Right renal pelvis (tissue), 4 donors: ENCODE data around the gene SLC25A26. TPM values are rescaled to one million over a fixed set of nuclear protein-coding genes. Genes with fewer than 3 reads are reported as not detected.
"Not testable (repeated sequence)": the region's sequence is repeated elsewhere in the genome, so short reads cannot be mapped to it uniquely, and the experiment has no call there.

Experiments
- DNase-seq, 4 donors: peaks; one replicate each; pipeline ENCODE4 v3.0.0-alpha.2; 2013; ENCODE audit warnings: low read depth in 4 of 4, low spot score in 3 of 4, missing footprints in 1 of 4
- polyA plus RNA-seq, 4 donors: library from polyadenylated mRNA; unstranded; fragments of 120-200 nt; gene quantifications; one replicate each; pipeline ENCODE4 v1.2.1, GENCODE V29; 2013; ENCODE audit not compliant: insufficient read length in 4 of 4

SLC25A26 gene
- polyA plus RNA-seq, 4 donors, result 23.4 to 31.9 (median 26.2) TPM

DNA sequence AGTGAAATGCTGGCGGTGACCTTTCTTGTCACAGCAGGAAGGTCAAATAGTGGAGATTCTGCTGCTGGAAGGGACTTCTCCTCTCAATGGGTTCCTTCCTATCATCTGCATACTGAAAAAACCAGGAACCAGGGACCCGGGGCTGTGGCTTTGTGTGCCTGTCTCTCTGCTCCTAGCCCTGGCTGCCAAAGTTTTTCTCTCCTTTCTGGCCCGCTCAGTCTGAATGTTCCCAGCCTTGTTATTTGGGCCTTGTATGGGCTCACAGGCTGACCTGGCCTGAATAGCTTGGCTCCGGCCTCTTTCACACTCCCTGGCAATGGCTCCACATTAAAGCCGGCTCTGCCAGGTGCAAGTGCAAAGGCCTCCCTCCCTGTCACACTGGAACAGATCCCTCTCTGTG, 185.4 kb downstream of the SLC25A26 start:
- no peak for DNase-seq

DNA sequence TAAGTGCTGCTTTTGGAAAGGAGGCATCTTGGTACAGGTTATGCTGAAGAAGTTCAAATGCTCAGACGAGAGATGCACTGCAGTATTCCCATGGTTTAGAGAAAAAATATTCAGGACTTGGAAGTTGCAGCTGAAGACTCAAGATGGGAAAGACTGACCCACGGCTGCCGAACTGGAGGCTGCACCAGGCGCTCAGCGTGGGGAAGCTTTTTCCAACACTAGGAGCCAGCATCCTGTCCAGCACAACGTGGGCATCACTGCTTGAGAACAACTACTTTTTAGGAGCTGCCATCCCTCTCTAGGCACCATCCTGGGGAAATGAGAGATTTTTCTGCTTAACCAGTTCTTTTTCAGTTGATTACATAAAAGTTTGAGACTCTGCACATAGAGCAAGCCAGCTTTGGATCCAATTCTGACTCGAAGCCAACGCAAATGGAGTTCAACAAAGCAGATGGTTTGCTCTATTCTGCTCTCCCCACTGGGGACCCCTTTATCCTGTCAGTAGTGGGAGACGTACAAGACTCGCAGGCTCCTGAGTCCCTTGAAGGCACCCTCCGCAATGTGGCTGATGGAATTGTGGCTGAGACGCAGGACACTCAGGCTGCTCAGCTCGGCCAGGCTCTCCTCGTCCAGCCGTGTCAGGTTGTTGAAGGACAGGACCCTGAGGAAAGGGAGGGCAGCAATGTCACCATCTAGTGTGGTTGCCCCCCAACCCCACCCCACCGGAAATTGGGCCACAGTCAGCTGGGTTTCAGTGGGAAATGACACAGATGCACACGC, 186.2 kb downstream of the SLC25A26 start:
- DNase-seq, result no peak

DNA sequence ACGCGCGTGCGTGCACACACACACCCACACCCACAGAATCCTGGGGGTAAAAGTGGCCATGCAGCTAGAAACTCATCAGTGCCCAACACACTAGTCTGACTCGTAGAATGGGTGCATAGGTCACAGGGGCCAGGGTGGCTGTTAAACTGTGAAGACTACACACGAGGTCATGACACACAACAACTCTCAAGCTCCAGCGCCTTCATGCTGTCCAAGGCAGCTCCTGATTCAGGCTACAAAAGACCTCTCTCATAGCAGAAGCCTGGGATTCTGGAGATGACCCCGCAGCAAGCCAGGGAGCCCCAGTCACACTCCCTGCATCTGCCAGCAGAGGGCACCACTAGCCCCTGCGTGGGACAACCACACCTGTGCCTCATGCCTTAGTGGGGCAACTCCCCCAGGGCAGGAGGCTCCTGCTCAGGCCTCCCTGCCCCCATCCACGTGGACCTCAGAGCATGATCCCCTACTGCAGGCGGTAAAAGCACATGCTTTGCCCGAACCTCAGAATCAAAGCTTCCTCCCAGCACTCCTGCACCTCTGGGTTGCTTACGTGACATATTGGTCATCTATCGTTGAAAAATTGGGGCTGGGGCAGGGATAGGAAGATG, 186.9 kb downstream of the SLC25A26 start:
- DNase-seq, result no peak

GRCh38 chr3:66409771-66410754, 189.3 kb downstream of the SLC25A26 start:
- no peak for DNase-seq

- DNase-seq, result no peak
Measured at GRCh38 chr3:66410976-66411375, 190.2 kb downstream of the SLC25A26 start.

- no peak for DNase-seq
Measured at GRCh38 chr3:66411474-66411873, 190.7 kb downstream of the SLC25A26 start.

DNA sequence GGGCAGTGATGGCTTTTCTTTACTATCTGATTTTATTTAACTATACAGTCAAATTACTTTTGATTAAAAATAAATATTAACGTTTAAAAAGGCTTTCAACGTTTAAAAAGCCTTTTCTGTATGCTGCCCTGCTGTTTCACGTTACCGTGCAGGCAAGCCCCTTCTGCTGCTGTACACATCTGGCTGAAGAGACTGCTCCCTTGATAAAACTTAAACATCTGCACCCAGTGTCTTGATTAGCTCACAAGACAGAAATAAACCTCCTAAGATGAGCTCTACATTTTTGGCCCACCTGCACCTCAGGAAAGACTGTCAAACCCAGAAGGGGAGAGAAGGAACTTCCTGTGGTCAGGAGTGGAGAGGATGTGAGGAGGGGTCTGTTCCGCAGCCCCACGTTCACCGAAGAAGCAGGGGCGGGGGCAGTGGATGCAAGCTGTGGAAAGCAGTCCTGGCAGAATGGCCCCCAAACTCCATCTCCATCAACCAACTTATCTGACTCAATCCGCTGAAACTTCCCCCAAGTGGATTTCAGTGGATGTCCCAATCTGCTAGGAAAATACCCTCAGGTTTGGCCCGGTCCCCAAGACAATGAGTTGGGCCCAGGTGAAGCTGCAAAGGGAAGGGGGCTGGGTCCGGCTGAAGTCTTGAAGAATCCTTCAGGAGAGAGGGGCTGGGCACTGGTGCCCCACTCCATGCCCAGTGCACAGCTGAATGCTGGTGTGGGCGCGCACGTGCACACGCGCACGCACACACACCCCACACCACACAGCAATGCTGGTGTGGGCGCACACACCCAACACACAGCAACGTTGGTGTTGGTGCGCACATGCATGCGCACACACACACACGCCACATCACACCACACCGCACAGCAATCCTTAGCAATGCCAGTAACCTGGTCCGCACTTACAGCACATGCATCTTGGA, 191.4 kb downstream of the SLC25A26 start:
- DNase-seq, result no peak

- no peak for DNase-seq
Measured at GRCh38 chr3:66413151-66413751, 192.4 kb downstream of the SLC25A26 start.

DNA sequence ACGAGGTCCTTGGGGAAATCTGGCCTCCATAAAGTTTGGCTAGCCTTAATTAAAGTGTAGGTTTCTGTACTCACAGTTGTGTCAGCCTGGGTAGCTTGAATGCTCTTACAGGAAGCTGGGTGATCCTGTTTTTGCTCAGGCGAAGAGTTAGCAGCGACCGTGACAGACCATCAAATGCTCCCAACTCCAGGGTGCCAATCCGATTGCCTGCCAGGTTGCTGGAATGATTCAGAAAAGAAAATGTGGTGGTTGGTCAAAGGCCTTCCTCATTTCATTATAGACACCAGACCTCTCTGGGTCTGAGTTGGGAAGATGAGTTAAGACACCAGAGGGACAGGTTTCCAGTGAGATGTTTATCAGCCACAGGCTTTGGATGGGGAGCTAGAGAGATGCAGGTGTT, 194.0 kb downstream of the SLC25A26 start:
- DNase-seq, result no peak

GRCh38 chr3:66415867-66416428, 195.1 kb downstream of the SLC25A26 start:
- no peak for DNase-seq

GRCh38 chr3:66416556-66417304, 195.9 kb downstream of the SLC25A26 start:
- no peak for DNase-seq

GRCh38 chr3:66418475-66418931, 197.7 kb downstream of the SLC25A26 start:
- DNase-seq, result no peak

DNA sequence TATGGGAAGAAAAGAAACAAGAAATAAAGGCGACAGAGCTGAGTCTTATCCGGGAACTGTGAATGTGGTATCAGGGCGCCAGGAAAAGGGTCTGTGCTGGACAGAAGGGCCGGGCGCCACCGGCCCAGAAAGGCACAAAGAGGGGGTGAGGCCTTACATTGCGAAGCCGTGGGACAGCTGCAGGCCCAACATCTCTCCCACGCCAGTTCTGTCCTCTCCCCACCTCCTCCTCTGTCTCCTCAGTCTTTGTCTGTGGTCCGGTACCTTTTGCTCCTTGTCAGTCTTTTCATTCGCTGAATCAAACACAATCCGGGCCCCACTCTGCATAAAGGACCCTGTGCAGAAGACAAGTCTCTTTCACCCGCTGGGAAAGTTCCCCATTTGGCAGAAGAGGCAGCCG, 198.2 kb downstream of the SLC25A26 start:
- no peak for DNase-seq

DNA sequence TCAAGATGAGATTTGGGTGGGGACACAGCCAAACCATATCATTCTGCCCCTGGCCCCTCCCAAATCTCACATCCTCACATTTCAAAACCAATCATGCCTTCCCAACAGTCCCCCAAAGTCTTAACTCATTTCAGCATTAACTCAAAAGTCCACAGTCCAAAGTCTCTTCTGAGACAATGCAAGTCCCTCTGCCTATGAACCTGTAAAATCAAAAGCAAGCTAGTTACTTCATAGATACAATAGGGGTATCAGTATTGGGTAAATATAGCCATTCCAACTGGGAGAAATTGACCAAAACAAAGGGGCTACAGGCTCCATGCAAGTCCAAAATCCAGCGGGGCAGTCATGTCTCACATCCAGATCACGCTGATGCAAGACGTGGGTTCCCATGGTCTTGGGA, 200.3 kb downstream of the SLC25A26 start:
- DNase-seq, result not testable (repeated sequence)

GRCh38 chr3:66421893-66422292, 201.1 kb downstream of the SLC25A26 start:
- DNase-seq, result not testable (repeated sequence)

DNA sequence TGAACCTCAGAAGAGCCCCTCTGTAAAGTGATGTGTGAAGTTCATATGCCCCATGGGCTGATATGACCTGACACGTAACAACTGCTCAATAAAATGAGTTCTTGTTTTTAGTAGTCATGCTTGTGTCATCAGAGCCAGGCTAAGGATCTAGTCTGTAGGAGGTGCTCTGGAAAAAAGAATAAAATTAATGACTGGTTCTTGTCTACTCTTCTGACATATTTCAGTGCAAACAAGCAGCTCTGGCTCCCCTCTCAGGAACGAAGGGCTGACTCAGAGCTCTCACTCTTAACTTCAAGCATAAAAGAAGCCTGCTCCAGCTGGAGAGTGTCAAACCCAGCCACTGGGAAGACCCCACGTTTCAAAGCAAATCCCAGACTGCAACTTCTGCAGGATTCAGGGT, 203.0 kb downstream of the SLC25A26 start:
- DNase-seq, result no peak

GRCh38 chr3:66425032-66425431, 204.2 kb downstream of the SLC25A26 start:
- DNase-seq, result no peak

DNA sequence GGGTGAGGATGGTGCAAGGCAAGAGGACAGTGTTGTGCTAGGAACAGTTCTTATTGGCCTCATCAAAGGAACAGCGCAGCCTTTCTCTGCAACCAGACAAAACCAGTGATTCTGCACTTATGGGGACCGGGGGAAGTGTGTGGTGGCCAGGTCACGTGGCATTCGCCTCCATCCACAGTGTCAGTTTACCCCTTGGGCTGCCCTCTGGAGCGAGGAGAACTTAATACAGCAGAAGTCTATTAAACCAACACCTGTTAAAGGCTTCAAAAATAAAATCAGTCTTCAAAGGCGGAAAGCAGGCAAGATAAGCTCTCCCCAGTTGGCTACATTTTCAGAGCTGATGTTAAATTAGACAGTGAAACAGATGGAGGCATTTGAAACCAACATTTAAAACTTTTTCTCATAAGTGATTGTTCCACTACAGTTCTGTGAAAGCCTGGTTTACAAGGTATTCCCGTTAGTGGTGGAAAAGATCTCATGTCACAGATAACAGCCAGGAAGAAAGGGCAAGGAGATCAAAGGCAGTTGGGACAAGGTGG, 204.8 kb downstream of the SLC25A26 start:
- no peak for DNase-seq
